ENCODE data around the gene PCID2.

Gene PCID2

DNA sequence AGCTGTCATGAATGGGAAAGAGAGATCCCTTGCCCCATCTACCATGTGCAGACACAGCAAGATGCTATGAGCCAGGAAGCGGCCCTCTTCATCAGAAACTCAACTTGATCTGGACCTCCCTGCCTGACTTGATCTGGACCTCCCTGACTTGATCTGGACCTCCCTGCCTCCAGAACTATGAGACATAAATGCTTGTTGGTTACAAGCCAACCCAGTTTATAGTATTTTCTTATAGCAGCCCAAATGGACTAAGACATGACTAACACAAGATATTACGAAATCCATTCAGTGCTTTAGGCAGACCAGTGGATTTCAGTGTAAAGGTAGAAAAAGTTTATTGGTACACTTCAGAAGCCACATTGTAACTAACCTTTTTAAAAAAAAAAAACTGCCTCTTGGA lies 15.6 kb downstream of the PCID2 start:
- Histone ChIP-seq H3K9me3 (ENCODE audit: control insufficient read depth in 5 of 5, low read length in 5 of 5) (no peaks in the 10 kb centered on the region), H3K9ac (ENCODE audit: low read length in 5 of 5) (no peak overlapping the region), H3K4me3 (ENCODE audit: low read depth in 1 of 5, low read length in 5 of 5) (no peak overlapping the region), H3K36me3 (ENCODE audit: control insufficient read depth in 5 of 5, insufficient read depth in 5 of 5, low read length in 5 of 5) (peaks cover 17 to 86% (median 76%) of the 10 kb centered on the region in 5 donors), H3K27ac (ENCODE audit: low read depth, low read length) (no peak overlapping the region), H3K4me1 (ENCODE audit: control insufficient read depth in 5 of 5, insufficient read depth in 5 of 5, low read length in 5 of 5) (no peaks in the 10 kb centered on the region), H3K27me3 (ENCODE audit: control insufficient read depth in 5 of 5, insufficient read depth in 4 of 5, low read length in 5 of 5) (no peaks in the 10 kb centered on the region)

DNA sequence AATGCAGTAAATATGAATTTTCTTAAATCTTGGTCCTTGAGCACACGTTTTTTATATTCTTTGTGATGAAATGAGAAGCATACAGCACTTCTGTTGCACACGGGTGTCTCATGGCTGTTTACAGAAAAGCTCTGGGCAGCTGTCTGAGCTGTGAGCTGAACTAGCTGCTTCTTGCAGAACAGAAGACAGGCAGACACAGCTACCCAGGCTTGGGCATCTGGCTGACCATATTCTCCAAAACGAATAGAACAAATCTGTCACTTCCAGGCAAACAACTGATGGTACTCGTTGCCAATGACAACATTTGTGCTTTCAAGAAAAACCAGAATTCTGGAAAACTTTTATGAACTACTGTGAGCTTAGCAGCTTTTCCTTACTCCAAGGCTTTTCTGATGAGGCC lies 16.2 kb downstream of the PCID2 start:
- Histone ChIP-seq H3K27me3 (ENCODE audit: control insufficient read depth in 5 of 5, insufficient read depth in 4 of 5, low read length in 5 of 5) (no peaks in the 10 kb centered on the region), H3K27ac (ENCODE audit: low read depth, low read length) (no peak overlapping the region), H3K9ac (ENCODE audit: low read length in 5 of 5) (no peak overlapping the region), H3K36me3 (ENCODE audit: control insufficient read depth in 5 of 5, insufficient read depth in 5 of 5, low read length in 5 of 5) (peaks cover 16 to 82% (median 70%) of the 10 kb centered on the region in 5 donors), H3K4me1 (ENCODE audit: control insufficient read depth in 5 of 5, insufficient read depth in 5 of 5, low read length in 5 of 5) (peaks cover 0 to under 1% (median 0%) of the 10 kb centered on the region in 5 donors), H3K4me3 (ENCODE audit: low read depth in 1 of 5, low read length in 5 of 5) (no peak overlapping the region), H3K9me3 (ENCODE audit: control insufficient read depth in 5 of 5, low read length in 5 of 5) (no peaks in the 10 kb centered on the region)

- Histone ChIP-seq H3K9me3 (ENCODE audit: control insufficient read depth in 5 of 5, low read length in 5 of 5) (no peaks in the 10 kb centered on the region), H3K27ac (ENCODE audit: low read depth, low read length) (no peak overlapping the region), H3K9ac (ENCODE audit: low read length in 5 of 5) (no peak overlapping the region), H3K27me3 (ENCODE audit: control insufficient read depth in 5 of 5, insufficient read depth in 4 of 5, low read length in 5 of 5) (no peaks in the 10 kb centered on the region), H3K36me3 (ENCODE audit: control insufficient read depth in 5 of 5, insufficient read depth in 5 of 5, low read length in 5 of 5) (peaks cover 3 to 69% (median 60%) of the 10 kb centered on the region in 5 donors), H3K4me3 (ENCODE audit: low read depth in 1 of 5, low read length in 5 of 5) (no peak overlapping the region), H3K4me1 (ENCODE audit: control insufficient read depth in 5 of 5, insufficient read depth in 5 of 5, low read length in 5 of 5) (peaks cover 0 to 6% (median 0%) of the 10 kb centered on the region in 5 donors)
These were observed 18.3 kb downstream of the PCID2 start for GRCh38 chr13:113190181-113190580.

DNA sequence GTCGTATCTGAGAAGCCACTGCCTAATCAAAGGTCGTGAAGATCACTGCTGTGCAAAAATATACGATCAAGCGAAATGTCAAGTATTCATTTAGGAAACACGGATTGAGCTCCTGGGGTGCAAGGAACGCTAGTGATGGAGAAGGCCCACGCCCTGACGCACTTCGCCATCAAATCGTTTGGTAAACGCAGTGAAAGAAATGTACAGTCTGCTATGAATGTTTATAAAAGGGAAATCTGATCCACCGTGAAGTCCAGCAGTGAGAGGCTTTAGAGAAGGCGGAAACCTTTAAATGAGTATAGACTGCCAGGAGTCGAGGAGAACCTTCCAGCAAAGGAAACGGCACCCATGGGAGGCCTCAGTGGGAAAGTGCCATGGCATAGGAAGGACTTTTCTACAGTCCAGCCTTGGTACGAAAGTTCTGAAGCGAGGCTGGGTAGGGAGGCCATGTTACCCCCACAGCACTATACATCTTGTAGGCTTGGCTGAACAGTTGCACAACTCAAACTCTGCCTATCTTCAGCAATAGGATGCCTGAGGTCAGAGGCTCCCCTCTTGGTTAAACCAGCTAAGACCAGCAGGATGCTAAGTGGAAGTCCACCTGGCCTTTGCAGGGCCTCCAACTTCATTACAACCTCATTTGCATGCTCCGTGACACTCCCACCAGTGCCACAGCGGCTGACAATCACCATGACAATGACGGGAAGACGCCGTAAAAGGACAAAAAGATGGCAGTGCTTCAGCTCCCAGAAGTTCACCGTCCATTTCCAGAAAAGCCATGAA lies 20.4 kb downstream of the PCID2 start:
- Histone ChIP-seq H3K4me3 (ENCODE audit: low read depth in 1 of 5, low read length in 5 of 5) (no peak overlapping the region), H3K27ac (ENCODE audit: low read depth, low read length) (peak overlapping the region; percentile 39), H3K27me3 (ENCODE audit: control insufficient read depth in 5 of 5, insufficient read depth in 4 of 5, low read length in 5 of 5) (no peaks in the 10 kb centered on the region), H3K9me3 (ENCODE audit: control insufficient read depth in 5 of 5, low read length in 5 of 5) (no peaks in the 10 kb centered on the region), H3K4me1 (ENCODE audit: control insufficient read depth in 5 of 5, insufficient read depth in 5 of 5, low read length in 5 of 5) (peaks cover 0 to 6% (median 0%) of the 10 kb centered on the region in 5 donors), H3K9ac (ENCODE audit: low read length in 5 of 5) (no peak overlapping the region), H3K36me3 (ENCODE audit: control insufficient read depth in 5 of 5, insufficient read depth in 5 of 5, low read length in 5 of 5) (peaks cover 9 to 66% (median 58%) of the 10 kb centered on the region in 5 donors)

DNA sequence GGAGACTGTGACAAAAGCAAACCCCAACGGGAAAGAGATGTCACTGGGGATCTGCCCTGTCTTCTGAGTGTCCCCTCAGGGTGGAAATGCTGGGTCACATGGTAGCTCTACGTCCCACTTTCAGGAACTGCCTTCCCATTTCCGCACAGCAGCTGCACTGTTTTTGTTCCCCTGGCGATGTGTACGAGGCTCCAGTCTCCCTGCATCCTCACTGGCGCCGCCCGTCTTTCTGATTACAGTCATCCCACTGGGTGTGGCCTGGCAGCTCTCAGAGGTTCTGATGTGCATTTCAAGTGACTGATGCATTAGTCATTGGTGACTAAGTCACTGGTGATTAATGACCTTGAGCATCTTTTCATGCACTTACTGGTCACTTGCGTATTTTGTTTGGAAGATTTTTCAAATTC lies 21.2 kb downstream of the PCID2 start:
- Histone ChIP-seq H3K27me3 (ENCODE audit: control insufficient read depth in 5 of 5, insufficient read depth in 4 of 5, low read length in 5 of 5) (no peaks in the 10 kb centered on the region), H3K4me3 (ENCODE audit: low read depth in 1 of 5, low read length in 5 of 5) (no peak overlapping the region), H3K36me3 (ENCODE audit: control insufficient read depth in 5 of 5, insufficient read depth in 5 of 5, low read length in 5 of 5) (peaks cover 13 to 62% (median 50%) of the 10 kb centered on the region in 5 donors), H3K9ac (ENCODE audit: low read length in 5 of 5) (no peak overlapping the region), H3K9me3 (ENCODE audit: control insufficient read depth in 5 of 5, low read length in 5 of 5) (no peaks in the 10 kb centered on the region), H3K4me1 (ENCODE audit: control insufficient read depth in 5 of 5, insufficient read depth in 5 of 5, low read length in 5 of 5) (peaks cover 0 to 6% (median 0%) of the 10 kb centered on the region in 5 donors), H3K27ac (ENCODE audit: low read depth, low read length) (no peak overlapping the region)

GRCh38 chr13:113186061-113186900 lies 22.2 kb downstream of the PCID2 start:
- no peaks in the 10 kb centered on the region for H3K9me3 ChIP-seq (ENCODE audit: control insufficient read depth in 5 of 5, low read length in 5 of 5)
- H3K4me3 ChIP-seq (ENCODE audit: low read depth in 1 of 5, low read length in 5 of 5), result no peak overlapping the region
- H3K27me3 ChIP-seq (ENCODE audit: control insufficient read depth in 5 of 5, insufficient read depth in 4 of 5, low read length in 5 of 5), result no peaks in the 10 kb centered on the region
- H3K36me3 ChIP-seq (ENCODE audit: control insufficient read depth in 5 of 5, insufficient read depth in 5 of 5, low read length in 5 of 5), result peaks cover 13 to 64% (median 51%) of the 10 kb centered on the region in 5 donors
- H3K4me1 ChIP-seq (ENCODE audit: control insufficient read depth in 5 of 5, insufficient read depth in 5 of 5, low read length in 5 of 5), result peaks cover 0 to 6% (median 0%) of the 10 kb centered on the region in 5 donors
- peak overlapping the region; percentile 49 for H3K27ac ChIP-seq (ENCODE audit: low read depth, low read length)
- no peak overlapping the region for H3K9ac ChIP-seq (ENCODE audit: low read length in 5 of 5)

DNA sequence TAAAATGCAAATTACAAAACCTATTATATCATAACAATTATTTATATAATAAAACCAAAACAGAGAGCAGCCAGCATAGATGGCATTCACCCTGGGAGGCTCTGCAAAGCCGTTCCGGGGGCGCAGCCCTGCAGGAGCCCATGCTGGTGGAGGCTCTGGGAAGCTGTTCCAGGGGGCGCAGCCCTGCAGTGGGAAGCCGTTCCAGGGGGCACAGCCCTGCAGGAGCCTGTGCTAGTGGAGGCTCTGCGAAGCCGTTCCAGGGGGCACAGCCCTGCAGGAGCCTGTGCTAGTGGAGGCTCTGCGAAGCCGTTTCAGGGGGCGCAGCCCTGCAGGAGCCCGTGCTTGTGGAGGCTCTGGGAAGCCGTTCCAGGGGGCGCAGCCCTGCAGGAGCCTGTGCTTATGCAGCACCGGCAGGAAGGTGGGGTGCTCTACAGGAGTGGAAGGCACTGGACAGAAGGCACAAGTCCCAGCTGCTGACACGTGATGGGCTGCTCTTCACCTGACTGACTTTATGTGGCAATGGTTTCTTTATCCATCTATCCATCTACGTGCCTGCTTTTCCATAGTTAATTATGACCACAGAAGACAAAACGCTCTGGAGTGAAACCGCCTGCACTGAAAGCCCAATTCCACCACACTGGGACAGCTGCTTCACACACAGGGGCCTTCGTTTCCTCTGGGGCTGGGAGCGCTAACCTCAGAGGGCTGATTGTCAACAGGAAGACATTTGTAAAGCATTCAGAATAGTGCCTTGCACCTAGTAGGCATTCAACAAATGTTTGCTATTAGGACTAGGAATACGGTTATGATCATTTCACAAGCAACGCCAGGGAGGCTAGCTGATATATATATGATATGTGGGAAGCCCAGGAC lies 23.7 kb downstream of the PCID2 start:
- H3K4me3 ChIP-seq (ENCODE audit: low read depth in 1 of 5, low read length in 5 of 5), result no peak overlapping the region
- H3K36me3 ChIP-seq (ENCODE audit: control insufficient read depth in 5 of 5, insufficient read depth in 5 of 5, low read length in 5 of 5), result peaks cover 22 to 67% (median 55%) of the 10 kb centered on the region in 5 donors
- H3K27ac ChIP-seq (ENCODE audit: low read depth, low read length), result no peak overlapping the region
- no peaks in the 10 kb centered on the region for H3K9me3 ChIP-seq (ENCODE audit: control insufficient read depth in 5 of 5, low read length in 5 of 5)
- peaks cover 0 to 6% (median 0%) of the 10 kb centered on the region in 5 donors for H3K4me1 ChIP-seq (ENCODE audit: control insufficient read depth in 5 of 5, insufficient read depth in 5 of 5, low read length in 5 of 5)
- H3K9ac ChIP-seq (ENCODE audit: low read length in 5 of 5), result no peak overlapping the region
- no peaks in the 10 kb centered on the region for H3K27me3 ChIP-seq (ENCODE audit: control insufficient read depth in 5 of 5, insufficient read depth in 4 of 5, low read length in 5 of 5)

GRCh38 chr13:113183450-113184129 lies 24.9 kb downstream of the PCID2 start:
- Histone ChIP-seq H3K27ac (ENCODE audit: low read depth, low read length) (no peak overlapping the region), H3K27me3 (ENCODE audit: control insufficient read depth in 5 of 5, insufficient read depth in 4 of 5, low read length in 5 of 5) (no peaks in the 10 kb centered on the region), H3K36me3 (ENCODE audit: control insufficient read depth in 5 of 5, insufficient read depth in 5 of 5, low read length in 5 of 5) (peaks cover 27 to 72% (median 62%) of the 10 kb centered on the region in 5 donors), H3K9me3 (ENCODE audit: control insufficient read depth in 5 of 5, low read length in 5 of 5) (no peaks in the 10 kb centered on the region), H3K4me1 (ENCODE audit: control insufficient read depth in 5 of 5, insufficient read depth in 5 of 5, low read length in 5 of 5) (peaks cover 0 to 6% (median 0%) of the 10 kb centered on the region in 5 donors), H3K9ac (ENCODE audit: low read length in 5 of 5) (no peak overlapping the region), H3K4me3 (ENCODE audit: low read depth in 1 of 5, low read length in 5 of 5) (no peak overlapping the region)

- Histone ChIP-seq H3K27me3 (ENCODE audit: control insufficient read depth in 5 of 5, insufficient read depth in 4 of 5, low read length in 5 of 5) (no peaks in the 10 kb centered on the region), H3K36me3 (ENCODE audit: control insufficient read depth in 5 of 5, insufficient read depth in 5 of 5, low read length in 5 of 5) (peaks cover 36 to 78% (median 62%) of the 10 kb centered on the region in 5 donors), H3K4me1 (ENCODE audit: control insufficient read depth in 5 of 5, insufficient read depth in 5 of 5, low read length in 5 of 5) (peaks cover 0 to 3% (median 0%) of the 10 kb centered on the region in 5 donors), H3K9me3 (ENCODE audit: control insufficient read depth in 5 of 5, low read length in 5 of 5) (no peaks in the 10 kb centered on the region), H3K4me3 (ENCODE audit: low read depth in 1 of 5, low read length in 5 of 5) (no peak overlapping the region), H3K27ac (ENCODE audit: low read depth, low read length) (no peak overlapping the region), H3K9ac (ENCODE audit: low read length in 5 of 5) (no peak overlapping the region)
These were observed 26.4 kb downstream of the PCID2 start for GRCh38 chr13:113182046-113182445.

Measured in subcutaneous abdominal adipose tissue (tissue), 5 donors.